Measurements from ENCODE around the gene VPS26B.

Gene VPS26B

GRCh38 chr11:134287561-134287960, 63.1 kb downstream of the VPS26B start:
- no peak for TF ChIP-seq CTCF (conservative IDR thresholded peaks at IDR 0.05)
- H3K27ac ChIP-seq: no peak overlapping the region

GRCh38 chr11:134288486-134288885, 64.0 kb downstream of the VPS26B start:
- no peak overlapping the region for H3K27ac ChIP-seq
- no peak for TF ChIP-seq CTCF (conservative IDR thresholded peaks at IDR 0.05)

- TF ChIP-seq CTCF (conservative IDR thresholded peaks at IDR 0.05): no peak
- H3K27ac ChIP-seq: no peak overlapping the region
These were observed 64.7 kb downstream of the VPS26B start for GRCh38 chr11:134289167-134289566.

- H3K27ac ChIP-seq: no peak overlapping the region
- no peak for TF ChIP-seq CTCF (conservative IDR thresholded peaks at IDR 0.05)
These were observed 65.3 kb downstream of the VPS26B start for GRCh38 chr11:134289789-134290188.

GRCh38 chr11:134290646-134291045, 66.2 kb downstream of the VPS26B start:
- TF ChIP-seq CTCF (conservative IDR thresholded peaks at IDR 0.05): no peak
- no peak overlapping the region for H3K27ac ChIP-seq

- TF ChIP-seq CTCF (conservative IDR thresholded peaks at IDR 0.05): no peak
- H3K27ac ChIP-seq: no peak overlapping the region
These were observed 66.7 kb downstream of the VPS26B start for GRCh38 chr11:134291196-134291595.

- no peak for TF ChIP-seq CTCF (conservative IDR thresholded peaks at IDR 0.05)
- peak overlapping the region; percentile 2; the same call in 1 of the 2 replicates for H3K27ac ChIP-seq
These were observed 68.2 kb downstream of the VPS26B start for GRCh38 chr11:134292661-134293060.
